Measurements from ENCODE around the gene CNOT8. TPM values are rescaled to one million over a fixed set of nuclear protein-coding genes. Genes with fewer than 3 reads are reported as not detected.

Gene CNOT8
- polyA plus RNA-seq, 1 of the 3 experiments (the other 2 are of a cell fraction): 45.3 TPM

- WGBS (ENCODE audit: low lambda C conversion rate): 96% methylated on average over 2 of the region's 2 CpGs
- H3K9me3 ChIP-seq: peaks cover 21% of the 10 kb centered on the region; the same call in 1 of the 2 replicates
- H3K27ac ChIP-seq (ENCODE audit: low read depth in 2 of 2, low read length in 1 of 2): no peak overlapping the region
- H3K4me3 ChIP-seq (ENCODE audit: low read depth in 2 of 2, low read length in 1 of 2): no peak overlapping the region
- no peaks in the 10 kb centered on the region for H3K27me3 ChIP-seq (ENCODE audit: insufficient read depth)
- TF ChIP-seq RFX5 (IDR thresholded peaks at IDR 0.05; ENCODE audit: low read length) (no peak), NFIC (IDR thresholded peaks at IDR 0.05; ENCODE audit: borderline replicate concordance) (no peak), POLR2AphosphoS5 (IDR thresholded peaks at IDR 0.05; ENCODE audit: low read depth, low read length) (no peak), GATA2 (CRISPR knock-in tag; IDR thresholded peaks at IDR 0.05) (no peak), CHD2 (IDR thresholded peaks at IDR 0.05; ENCODE audit: low read length, partially characterized antibody) (no peak), IRF3 (IDR thresholded peaks at IDR 0.05; ENCODE audit: low read depth, low read length) (no peak), RAD21 (IDR thresholded peaks at IDR 0.05; ENCODE audit: low read length) (no peak), GABPA (IDR thresholded peaks at IDR 0.05; ENCODE audit: low read depth) (no peak), ELF1 (IDR thresholded peaks at IDR 0.05) (no peak), EP300 (IDR thresholded peaks at IDR 0.05; ENCODE audit: borderline replicate concordance in 1 of 2, low read depth in 1 of 2, low read length in 1 of 2) (no peak), SIN3A (IDR thresholded peaks at IDR 0.05; ENCODE audit: borderline replicate concordance, low read depth, low read length) (no peak), YY1 (IDR thresholded peaks at IDR 0.05; ENCODE audit: low read depth) (no peak), TEAD4 (IDR thresholded peaks at IDR 0.05; ENCODE audit: borderline replicate concordance, insufficient read depth) (no peak), TAF1 (IDR thresholded peaks at IDR 0.05; ENCODE audit: borderline replicate concordance, low read depth, low read length) (no peak), EZH2phosphoT487 (IDR thresholded peaks at IDR 0.05; ENCODE audit: borderline replicate concordance, low read depth) (no peak), FOXJ3 (CRISPR knock-in tag; IDR thresholded peaks at IDR 0.05) (no peak), FOSL2 (IDR thresholded peaks at IDR 0.05; ENCODE audit: borderline replicate concordance, low read depth) (no peak)
- TF ChIP-seq, protein P1, sequence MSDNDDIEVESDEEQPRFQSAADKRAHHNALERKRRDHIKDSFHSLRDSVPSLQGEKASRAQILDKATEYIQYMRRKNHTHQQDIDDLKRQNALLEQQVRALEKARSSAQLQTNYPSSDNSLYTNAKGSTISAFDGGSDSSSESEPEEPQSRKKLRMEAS (IDR thresholded peaks at IDR 0.05; ENCODE audit: low read depth): no peak
- TF ChIP-seq, protein P2, sequence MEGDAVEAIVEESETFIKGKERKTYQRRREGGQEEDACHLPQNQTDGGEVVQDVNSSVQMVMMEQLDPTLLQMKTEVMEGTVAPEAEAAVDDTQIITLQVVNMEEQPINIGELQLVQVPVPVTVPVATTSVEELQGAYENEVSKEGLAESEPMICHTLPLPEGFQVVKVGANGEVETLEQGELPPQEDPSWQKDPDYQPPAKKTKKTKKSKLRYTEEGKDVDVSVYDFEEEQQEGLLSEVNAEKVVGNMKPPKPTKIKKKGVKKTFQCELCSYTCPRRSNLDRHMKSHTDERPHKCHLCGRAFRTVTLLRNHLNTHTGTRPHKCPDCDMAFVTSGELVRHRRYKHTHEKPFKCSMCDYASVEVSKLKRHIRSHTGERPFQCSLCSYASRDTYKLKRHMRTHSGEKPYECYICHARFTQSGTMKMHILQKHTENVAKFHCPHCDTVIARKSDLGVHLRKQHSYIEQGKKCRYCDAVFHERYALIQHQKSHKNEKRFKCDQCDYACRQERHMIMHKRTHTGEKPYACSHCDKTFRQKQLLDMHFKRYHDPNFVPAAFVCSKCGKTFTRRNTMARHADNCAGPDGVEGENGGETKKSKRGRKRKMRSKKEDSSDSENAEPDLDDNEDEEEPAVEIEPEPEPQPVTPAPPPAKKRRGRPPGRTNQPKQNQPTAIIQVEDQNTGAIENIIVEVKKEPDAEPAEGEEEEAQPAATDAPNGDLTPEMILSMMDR (IDR thresholded peaks at IDR 0.05): no peak
- TF ChIP-seq, protein P3, sequence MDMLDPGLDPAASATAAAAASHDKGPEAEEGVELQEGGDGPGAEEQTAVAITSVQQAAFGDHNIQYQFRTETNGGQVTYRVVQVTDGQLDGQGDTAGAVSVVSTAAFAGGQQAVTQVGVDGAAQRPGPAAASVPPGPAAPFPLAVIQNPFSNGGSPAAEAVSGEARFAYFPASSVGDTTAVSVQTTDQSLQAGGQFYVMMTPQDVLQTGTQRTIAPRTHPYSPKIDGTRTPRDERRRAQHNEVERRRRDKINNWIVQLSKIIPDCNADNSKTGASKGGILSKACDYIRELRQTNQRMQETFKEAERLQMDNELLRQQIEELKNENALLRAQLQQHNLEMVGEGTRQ (IDR thresholded peaks at IDR 0.05; ENCODE audit: borderline replicate concordance, low read depth, low read length): no peak
- H2AFZ ChIP-seq (ENCODE audit: low read depth): no peak overlapping the region
- H3F3A ChIP-seq (replicated peaks; ENCODE audit: insufficient read depth): peaks cover 2% of the 10 kb centered on the region
- DNase-seq: no peak
- H3K9me2 ChIP-seq: no peaks in the 10 kb centered on the region
- no peak overlapping the region for H3K9ac ChIP-seq
- no peak overlapping the region for H3K4me2 ChIP-seq
- no peaks in the 10 kb centered on the region for H3K4me1 ChIP-seq (ENCODE audit: control insufficient read depth in 1 of 2, insufficient read depth in 2 of 2, low read depth in 1 of 2, low read length in 1 of 2)
- H3K79me2 ChIP-seq (ENCODE audit: insufficient read depth): no peaks in the 10 kb centered on the region
- POLR2A ChIA-PET: interaction anchor here (1.1 kb wide), 1 partner anchor 28 kb away, joined by 3 read pairs; no protein-coding TSS in a partner anchor
- H3K36me3 ChIP-seq (replicated peaks in 1 of 2; ENCODE audit: control insufficient read depth in 1 of 2, insufficient read depth in 2 of 2, low read length in 1 of 2): peaks cover 45 to 53% of the 10 kb centered on the region in 2 experiments
- CTCF ChIA-PET: no interaction called here
- H4K20me1 ChIP-seq (ENCODE audit: insufficient read depth): no peaks in the 10 kb centered on the region
These were observed 27.0 kb downstream of the CNOT8 start for GRCh38 chr5:154885439-154885838.
